C4-2B (cell line): ENCODE measurements around the gene NFX1.

ENCODE experiments used
- ZFX ChIP-seq: fragments of 450-650 bp; IDR thresholded peaks from 2 replicates; pipeline ENCODE4 v1.6.1; 2017
- TF ChIP-seq, protein P1 (sequence below): fragments of 450-650 bp; conservative IDR thresholded peaks from 2 replicates; pipeline ENCODE4 v1.5.1; 2017; ENCODE audit warnings: mild to moderate bottlenecking

DNA sequence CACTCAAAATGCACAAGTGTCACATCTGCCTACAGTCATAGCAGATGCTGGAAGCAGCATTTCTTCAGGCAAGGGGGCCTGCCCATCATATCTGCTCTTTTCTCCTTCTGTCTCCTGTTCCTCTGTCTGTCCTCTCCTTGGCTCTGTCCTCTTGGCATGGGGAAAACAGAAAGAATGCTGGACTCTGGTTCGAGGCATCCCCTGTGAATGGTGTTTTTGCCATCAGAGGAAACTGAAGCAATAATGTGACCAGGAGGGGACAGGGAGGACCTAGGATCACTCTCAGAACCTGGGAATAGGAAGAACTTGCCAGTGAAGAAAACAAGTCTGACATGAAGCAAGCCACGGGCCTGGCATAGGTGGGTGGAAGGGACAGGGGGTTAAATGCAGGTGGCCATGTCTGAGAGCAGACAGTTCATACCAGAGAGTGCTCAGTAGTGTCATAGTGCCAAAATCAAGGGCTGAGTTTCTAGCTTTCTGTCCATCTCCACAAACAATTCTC, 76.7 kb downstream of the NFX1 start:
- TF ChIP-seq, protein P1, sequence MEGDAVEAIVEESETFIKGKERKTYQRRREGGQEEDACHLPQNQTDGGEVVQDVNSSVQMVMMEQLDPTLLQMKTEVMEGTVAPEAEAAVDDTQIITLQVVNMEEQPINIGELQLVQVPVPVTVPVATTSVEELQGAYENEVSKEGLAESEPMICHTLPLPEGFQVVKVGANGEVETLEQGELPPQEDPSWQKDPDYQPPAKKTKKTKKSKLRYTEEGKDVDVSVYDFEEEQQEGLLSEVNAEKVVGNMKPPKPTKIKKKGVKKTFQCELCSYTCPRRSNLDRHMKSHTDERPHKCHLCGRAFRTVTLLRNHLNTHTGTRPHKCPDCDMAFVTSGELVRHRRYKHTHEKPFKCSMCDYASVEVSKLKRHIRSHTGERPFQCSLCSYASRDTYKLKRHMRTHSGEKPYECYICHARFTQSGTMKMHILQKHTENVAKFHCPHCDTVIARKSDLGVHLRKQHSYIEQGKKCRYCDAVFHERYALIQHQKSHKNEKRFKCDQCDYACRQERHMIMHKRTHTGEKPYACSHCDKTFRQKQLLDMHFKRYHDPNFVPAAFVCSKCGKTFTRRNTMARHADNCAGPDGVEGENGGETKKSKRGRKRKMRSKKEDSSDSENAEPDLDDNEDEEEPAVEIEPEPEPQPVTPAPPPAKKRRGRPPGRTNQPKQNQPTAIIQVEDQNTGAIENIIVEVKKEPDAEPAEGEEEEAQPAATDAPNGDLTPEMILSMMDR = no peak
- no peak for TF ChIP-seq ZFX
